Natural killer cell treated with Interleukin-12 subunit alpha and Interleukin-12 subunit beta and Interleukin-15 and Interleukin-18, amount 100 ng/mL, for 72 hours (primary cell): ENCODE data around the gene SV2C. TPM values are rescaled to one million over a fixed set of nuclear protein-coding genes. Genes with fewer than 3 reads are reported as not detected.
A peak's percentile ranks its signal among the peaks of the same experiment; 100 is the strongest.
"Not testable (repeated sequence)": the region's sequence is repeated elsewhere in the genome, so short reads cannot be mapped to it uniquely, and the experiment has no call there.

Experiments
- ATAC-seq, 2 donors: fragments of 150-1000 bp; cut with Tn5 transposase in 1 of 2; sonication (Bioruptor Pico), chemical (Tn5 transposase) in 1 of 2; 2 replicates each; pipeline ENCODE4 v1.10.0; 2021
- DNase-seq: peaks from one replicate; pipeline ENCODE4 v3.0.0; 2022; ENCODE audit warnings: low spot score
- H3K27ac Mint-ChIP-seq, 2 donors: 1 replicate in 1 of 2; 2 replicates in 1 of 2; pipeline ENCODE4 v1.8.0; 2022; ENCODE audit warnings: mixed read lengths in 2 of 2, mild to moderate bottlenecking in 1 of 2, moderate library complexity in 1 of 2
- H3K27me3 Mint-ChIP-seq, 2 donors: 1 replicate in 1 of 2; 2 replicates in 1 of 2; pipeline ENCODE4 v1.8.0; 2022; ENCODE audit warnings: mixed read lengths in 2 of 2
- H3K36me3 Mint-ChIP-seq: one replicate; pipeline ENCODE4 v1.8.0; 2022; ENCODE audit warnings: mixed read lengths
- H3K4me1 Mint-ChIP-seq, 2 donors: 1 replicate in 1 of 2; 2 replicates in 1 of 2; pipeline ENCODE4 v1.8.0; 2022; ENCODE audit warnings: low read depth in 2 of 2, mixed read lengths in 2 of 2, mild to moderate bottlenecking in 1 of 2
- H3K4me3 Mint-ChIP-seq: one replicate; pipeline ENCODE4 v1.8.0; 2022; ENCODE audit warnings: mixed read lengths
- H3K9me3 Mint-ChIP-seq: 2 replicates; pipeline ENCODE4 v1.8.0; 2022; ENCODE audit warnings: mixed read lengths
- total RNA-seq, 2 donors: library from RNA; stranded (reverse); gene quantifications; one replicate each; pipeline ENCODE4 v1.2.3, GENCODE V29; 2022

The SV2C gene
- total RNA-seq, 2 donors from 2014 or later = 0.06 TPM; not detected in 1

DNA sequence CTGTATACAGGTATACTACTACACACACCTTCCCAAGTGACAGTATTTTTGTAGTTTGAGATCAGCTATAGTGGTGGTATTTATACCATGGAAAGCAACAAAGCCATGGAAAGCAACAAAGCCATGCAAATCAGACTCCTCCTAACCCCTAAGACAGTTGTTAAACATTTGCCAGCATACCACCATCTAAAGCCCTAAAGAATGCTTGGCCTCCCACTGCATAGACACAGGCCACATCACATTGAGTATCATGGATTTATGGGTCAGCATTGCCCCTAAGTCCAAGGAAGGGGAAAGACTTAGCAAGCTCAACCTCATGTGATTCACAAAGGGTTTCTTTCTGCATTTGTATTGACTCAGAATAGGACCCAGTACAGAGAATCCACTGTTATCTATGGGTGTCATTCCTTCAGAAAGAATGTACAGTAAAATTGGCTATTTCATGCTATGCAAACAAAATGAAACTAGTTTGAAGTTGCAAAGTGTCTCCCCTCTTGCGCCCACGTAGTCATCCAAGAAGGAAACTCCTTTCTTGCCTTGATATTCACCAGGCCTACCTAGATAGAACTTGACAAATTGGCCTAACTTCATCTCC lies 249.5 kb downstream of the SV2C start:
- Mint-ChIP-seq H3K4me3 (no peak overlapping the region), H3K9me3 (no peaks in the 10 kb centered on the region), H3K4me1 (peaks cover 30 to 50% of the 10 kb centered on the region in 2 donors), H3K27ac (peak overlapping the region in 1 of 2 donors; percentile 38), H3K27me3 (no peaks in the 10 kb centered on the region), H3K36me3 (no peaks in the 10 kb centered on the region)
- ATAC-seq = peak in 1 of 2 donors; percentile 33
- DNase-seq = no peak

DNA sequence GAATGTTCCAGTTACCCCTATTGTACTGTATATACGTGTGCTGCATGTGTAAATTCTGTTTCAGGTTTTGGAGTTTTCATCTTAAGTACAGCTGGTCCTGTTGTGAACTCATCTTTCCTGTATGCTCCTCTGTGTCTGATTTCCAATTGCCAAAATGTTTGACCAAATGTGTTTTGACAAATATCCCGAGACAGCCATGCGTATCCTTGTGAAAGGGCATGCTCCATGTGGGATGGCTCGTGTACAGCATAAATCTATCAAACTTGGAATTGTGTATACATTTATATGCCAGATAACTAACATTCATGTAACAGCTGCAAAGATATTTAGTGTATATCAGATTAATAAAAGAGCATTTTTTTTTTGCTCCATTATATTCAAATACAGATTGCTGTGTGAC lies 250.4 kb downstream of the SV2C start:
- no peak for ATAC-seq
- Mint-ChIP-seq H3K36me3 (no peaks in the 10 kb centered on the region), H3K27ac (no peak overlapping the region), H3K27me3 (no peaks in the 10 kb centered on the region), H3K4me1 (peaks cover 25 to 49% of the 10 kb centered on the region in 2 donors), H3K9me3 (no peaks in the 10 kb centered on the region), H3K4me3 (no peak overlapping the region)
- DNase-seq = no peak

DNA sequence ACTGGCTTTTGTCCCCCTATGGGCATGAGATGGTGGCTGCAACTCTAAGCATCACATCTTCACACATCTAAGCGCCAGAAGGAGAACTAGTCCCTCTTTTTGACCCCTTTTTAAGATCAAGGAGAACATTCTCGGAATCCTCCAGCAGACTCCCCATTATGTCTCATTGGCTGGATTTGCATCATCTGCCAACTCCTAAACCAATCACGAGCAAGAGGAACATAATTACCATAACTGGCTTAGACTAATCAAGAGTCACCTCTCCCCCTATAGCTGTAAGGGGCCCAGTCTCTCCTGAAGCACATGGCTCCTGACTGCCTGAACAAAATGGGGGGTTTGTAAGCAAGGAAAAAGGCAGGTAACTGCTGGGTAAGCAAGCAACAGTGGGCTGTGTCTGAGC lies 251.4 kb downstream of the SV2C start:
- Mint-ChIP-seq H3K4me3 (no peak overlapping the region), H3K36me3 (no peaks in the 10 kb centered on the region), H3K27ac (no peak overlapping the region), H3K4me1 (peaks cover 22 to 43% of the 10 kb centered on the region in 2 donors), H3K27me3 (no peaks in the 10 kb centered on the region), H3K9me3 (no peaks in the 10 kb centered on the region)
- ATAC-seq = no peak
- DNase-seq = no peak

GRCh38 chr5:76335451-76335850 lies 252.3 kb downstream of the SV2C start:
- H3K4me3 Mint-ChIP-seq, DNase-seq, H3K27ac Mint-ChIP-seq, H3K36me3 Mint-ChIP-seq, ATAC-seq, H3K27me3 Mint-ChIP-seq, H3K9me3 Mint-ChIP-seq: not testable (repeated sequence)
- H3K4me1 Mint-ChIP-seq = peaks cover 17 to 37% of the 10 kb centered on the region in 2 donors

GRCh38 chr5:76336253-76336809 lies 253.1 kb downstream of the SV2C start:
- not testable (repeated sequence) for ATAC-seq, H3K36me3 Mint-ChIP-seq, H3K9me3 Mint-ChIP-seq, H3K4me3 Mint-ChIP-seq, H3K27me3 Mint-ChIP-seq, H3K27ac Mint-ChIP-seq, DNase-seq
- H3K4me1 Mint-ChIP-seq = peaks cover 12 to 32% of the 10 kb centered on the region in 2 donors

DNA sequence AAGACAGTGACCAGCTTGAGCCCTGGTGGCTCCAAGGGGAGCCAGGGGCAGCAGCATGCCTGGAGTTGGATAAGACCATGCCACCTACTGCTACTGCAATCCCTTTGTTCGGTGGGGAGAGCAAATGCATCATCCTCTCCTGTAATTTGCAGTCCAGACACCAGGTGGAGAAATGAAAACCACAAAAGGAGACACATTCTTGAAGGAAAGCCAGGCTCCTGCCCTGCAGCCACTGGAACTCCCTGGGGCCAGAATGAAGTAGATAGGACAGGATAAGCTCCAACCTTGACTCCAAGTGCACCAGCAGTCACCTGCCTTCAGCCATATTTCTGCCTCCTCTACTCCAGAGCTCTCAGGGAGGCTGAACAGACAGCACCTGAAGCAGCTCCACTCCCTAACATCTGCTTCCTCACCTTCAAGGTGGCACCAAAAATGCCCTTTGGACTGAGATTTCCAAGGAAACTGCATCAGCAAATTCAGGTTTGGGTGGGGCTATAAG lies 254.8 kb downstream of the SV2C start:
- ATAC-seq (peak in 1 of 2 donors; percentile 61), DNase-seq (no peak)
- H3K27ac Mint-ChIP-seq = no peak overlapping the region
- H3K36me3 Mint-ChIP-seq = no peaks in the 10 kb centered on the region
- no peaks in the 10 kb centered on the region for H3K9me3 Mint-ChIP-seq
- H3K4me1 Mint-ChIP-seq = peaks cover 10 to 35% of the 10 kb centered on the region in 2 donors
- H3K4me3 Mint-ChIP-seq = no peak overlapping the region
- H3K27me3 Mint-ChIP-seq = no peaks in the 10 kb centered on the region

DNA sequence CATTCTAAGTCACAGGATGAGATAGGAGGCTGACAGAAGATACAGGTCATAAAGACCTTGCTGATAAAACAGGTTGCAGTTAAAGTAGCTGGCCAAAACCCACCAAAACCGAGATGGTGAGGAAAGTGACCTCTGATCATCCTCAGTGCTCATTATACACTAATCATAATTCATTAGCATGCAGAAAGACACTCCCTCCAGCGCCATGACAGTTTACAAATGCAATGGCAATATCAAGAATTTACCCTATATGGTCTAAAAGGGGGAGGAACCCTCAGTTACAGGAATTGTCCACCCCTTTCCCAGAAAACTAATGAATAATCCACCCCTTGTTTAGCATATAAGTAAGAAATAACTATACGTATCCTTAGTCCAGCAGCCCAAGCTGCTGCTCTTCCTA lies 256.7 kb downstream of the SV2C start:
- no peaks in the 10 kb centered on the region for H3K27me3 Mint-ChIP-seq
- no peak overlapping the region for H3K4me3 Mint-ChIP-seq
- peaks cover 10 to 32% of the 10 kb centered on the region in 2 donors for H3K4me1 Mint-ChIP-seq
- no peak overlapping the region for H3K27ac Mint-ChIP-seq
- no peaks in the 10 kb centered on the region for H3K9me3 Mint-ChIP-seq
- no peak for DNase-seq
- H3K36me3 Mint-ChIP-seq = no peaks in the 10 kb centered on the region
- no peak for ATAC-seq

DNA sequence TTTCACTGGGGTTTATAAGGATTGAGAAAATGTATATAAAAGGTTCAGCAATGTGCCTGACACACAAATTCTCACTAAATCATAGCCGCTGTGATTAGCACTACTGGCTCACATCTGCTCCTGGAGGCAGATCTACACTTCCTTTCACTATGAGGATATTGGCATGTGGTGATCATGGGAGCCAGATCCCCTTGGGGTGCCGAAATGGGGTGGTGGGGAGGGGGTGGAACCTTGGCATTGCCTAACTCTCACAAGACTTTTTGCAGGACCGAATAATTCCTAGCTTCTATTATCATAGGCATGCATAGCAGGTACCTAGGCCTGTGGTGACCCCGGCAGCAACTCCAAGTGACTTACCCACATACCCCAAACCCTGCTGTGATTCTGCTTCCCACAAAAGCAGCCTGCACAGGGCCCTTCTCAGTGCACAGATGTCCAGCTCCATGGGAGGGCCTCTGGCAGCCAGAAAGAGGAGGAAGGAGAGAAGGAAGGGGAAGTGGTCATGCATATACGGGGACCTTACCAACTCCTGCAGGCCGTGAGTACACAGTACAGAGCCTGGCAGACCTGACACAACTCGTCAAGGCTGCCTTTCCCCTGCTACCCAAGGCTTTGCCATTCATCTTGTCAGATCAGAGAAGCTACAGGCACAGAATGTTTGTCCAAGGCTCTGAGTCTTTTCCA lies 258.6 kb downstream of the SV2C start:
- ATAC-seq = peak in 1 of 2 donors; percentile 62
- peak overlapping the region; percentile 37 to 80 for H3K27ac Mint-ChIP-seq

GRCh38 chr5:76342474-76342873 lies 259.3 kb downstream of the SV2C start:
- no peak for ATAC-seq
- no peak overlapping the region for H3K4me3 Mint-ChIP-seq
- H3K36me3 Mint-ChIP-seq = no peaks in the 10 kb centered on the region
- no peak for DNase-seq
- H3K27me3 Mint-ChIP-seq = no peaks in the 10 kb centered on the region
- H3K9me3 Mint-ChIP-seq = no peaks in the 10 kb centered on the region
- peak overlapping the region; percentile 37 to 80 for H3K27ac Mint-ChIP-seq
- peaks cover 10 to 26% of the 10 kb centered on the region in 2 donors for H3K4me1 Mint-ChIP-seq

More for the DNA sequence above, 258.6 kb downstream of the SV2C start:
- Mint-ChIP-seq H3K4me3 (no peak overlapping the region), H3K36me3 (no peaks in the 10 kb centered on the region), H3K9me3 (no peaks in the 10 kb centered on the region), H3K4me1 (peaks cover 10 to 32% of the 10 kb centered on the region in 2 donors), H3K27me3 (no peaks in the 10 kb centered on the region)
- no peak for DNase-seq

- peaks cover 10 to 16% of the 10 kb centered on the region in 2 donors for H3K4me1 Mint-ChIP-seq
- H3K27me3 Mint-ChIP-seq = no peaks in the 10 kb centered on the region
- H3K36me3 Mint-ChIP-seq = no peaks in the 10 kb centered on the region
- no peaks in the 10 kb centered on the region for H3K9me3 Mint-ChIP-seq
- ATAC-seq = no peak
- no peak overlapping the region for H3K4me3 Mint-ChIP-seq
- DNase-seq = no peak
- H3K27ac Mint-ChIP-seq = no peak overlapping the region
Observed at GRCh38 chr5:76345582-76345981, 262.4 kb downstream of the SV2C start.

GRCh38 chr5:76351176-76351575 lies 268.0 kb downstream of the SV2C start:
- Mint-ChIP-seq H3K27me3 (no peaks in the 10 kb centered on the region), H3K4me3 (no peak overlapping the region), H3K4me1 (peaks cover 0 to 4% of the 10 kb centered on the region in 2 donors), H3K9me3 (no peaks in the 10 kb centered on the region), H3K36me3 (no peaks in the 10 kb centered on the region), H3K27ac (no peak overlapping the region)
- ATAC-seq (no peak), DNase-seq (no peak)

DNA sequence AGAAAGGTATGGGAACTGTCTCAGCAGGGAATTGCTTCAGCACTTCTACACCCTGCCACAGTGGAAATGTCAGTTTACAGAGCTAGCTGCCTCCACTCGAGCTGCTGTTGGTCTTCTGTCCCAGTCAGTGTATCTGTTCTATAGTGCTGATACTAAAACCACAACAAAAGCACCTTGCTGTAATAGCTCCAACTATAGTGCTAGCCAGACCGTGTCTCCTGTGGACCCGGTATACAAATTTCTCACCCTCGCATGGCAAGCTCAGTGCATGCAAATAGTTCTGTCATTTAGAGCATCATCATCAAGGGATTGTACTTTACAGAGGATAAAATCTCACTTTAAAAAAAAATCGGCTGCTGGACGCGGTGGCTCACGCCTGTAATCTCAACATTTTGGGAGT lies 268.4 kb downstream of the SV2C start:
- no peaks in the 10 kb centered on the region for H3K36me3 Mint-ChIP-seq
- no peak for ATAC-seq
- no peak overlapping the region for H3K27ac Mint-ChIP-seq
- H3K9me3 Mint-ChIP-seq = no peaks in the 10 kb centered on the region
- no peak overlapping the region for H3K4me3 Mint-ChIP-seq
- H3K4me1 Mint-ChIP-seq = peaks cover 0 to 4% of the 10 kb centered on the region in 2 donors
- DNase-seq = no peak
- no peaks in the 10 kb centered on the region for H3K27me3 Mint-ChIP-seq

DNA sequence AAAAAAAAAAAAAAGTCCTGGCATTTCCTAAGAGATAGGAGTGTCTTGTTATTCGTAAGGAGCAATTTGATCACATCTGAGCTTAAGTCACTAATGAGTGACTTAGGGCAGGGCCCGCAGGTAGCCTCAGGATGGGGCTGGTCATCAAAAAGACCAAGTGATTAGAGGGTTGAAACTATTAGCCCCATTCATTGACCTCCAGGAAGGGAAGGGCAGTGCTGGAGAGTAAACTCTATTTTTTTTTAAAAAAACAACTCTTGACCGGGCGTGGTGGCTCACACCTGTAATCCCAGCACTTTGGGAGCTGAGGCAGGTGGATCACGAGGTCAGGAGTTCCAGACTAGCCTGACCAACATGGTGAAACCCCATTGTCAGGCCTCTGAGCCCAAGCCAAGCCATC lies 273.7 kb downstream of the SV2C start:
- Mint-ChIP-seq H3K4me3 (no peak overlapping the region), H3K4me1 (peaks cover 7 to 15% of the 10 kb centered on the region in 2 donors), H3K27me3 (no peaks in the 10 kb centered on the region), H3K9me3 (no peaks in the 10 kb centered on the region), H3K27ac (no peak overlapping the region), H3K36me3 (no peaks in the 10 kb centered on the region)
- no peak for DNase-seq
- ATAC-seq = no peak
